Measurements from ENCODE around the gene FNBP1L.
"Not testable (repeated sequence)": the region's sequence is repeated elsewhere in the genome, so short reads cannot be mapped to it uniquely, and the experiment has no call there.

The FNBP1L gene

DNA sequence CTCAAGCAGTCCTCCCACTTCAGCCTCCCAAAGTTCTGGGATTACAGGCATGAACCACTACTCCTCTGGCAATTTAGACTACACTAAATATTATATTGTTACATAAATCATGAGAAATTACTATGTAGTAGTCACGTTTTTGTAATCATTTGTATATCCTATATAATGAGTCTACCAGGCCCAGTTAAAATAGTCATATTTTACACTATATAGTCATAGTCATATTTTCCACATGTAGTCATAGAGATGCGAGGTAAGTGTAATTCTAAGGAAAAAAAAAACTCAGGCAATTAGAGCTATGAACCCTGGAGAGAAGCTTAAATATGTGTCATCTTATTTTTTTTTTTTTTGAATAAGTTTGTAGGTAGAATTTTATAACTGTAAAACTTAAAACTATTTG, 90.0 kb downstream of the FNBP1L start:
- no peak for DNase-seq

DNA sequence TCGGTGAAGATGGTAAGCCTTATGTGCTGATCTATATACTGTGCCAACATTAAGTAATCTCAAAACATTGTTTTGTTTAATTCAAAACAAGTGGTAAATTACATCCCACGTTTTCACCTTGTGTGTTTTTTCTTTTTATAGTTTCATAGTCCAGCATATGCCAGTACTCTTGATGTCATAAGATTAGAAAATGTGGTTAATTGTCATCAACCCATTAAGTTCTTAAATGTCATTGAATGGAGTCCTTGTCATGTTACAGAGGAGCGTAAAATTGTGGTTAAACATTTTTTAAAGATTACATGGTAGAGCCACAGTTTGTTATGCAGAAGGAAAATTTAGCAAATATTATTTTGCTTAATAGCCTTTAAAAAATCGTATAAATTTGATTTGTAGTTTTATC, 93.1 kb downstream of the FNBP1L start:
- no peak for DNase-seq

DNA sequence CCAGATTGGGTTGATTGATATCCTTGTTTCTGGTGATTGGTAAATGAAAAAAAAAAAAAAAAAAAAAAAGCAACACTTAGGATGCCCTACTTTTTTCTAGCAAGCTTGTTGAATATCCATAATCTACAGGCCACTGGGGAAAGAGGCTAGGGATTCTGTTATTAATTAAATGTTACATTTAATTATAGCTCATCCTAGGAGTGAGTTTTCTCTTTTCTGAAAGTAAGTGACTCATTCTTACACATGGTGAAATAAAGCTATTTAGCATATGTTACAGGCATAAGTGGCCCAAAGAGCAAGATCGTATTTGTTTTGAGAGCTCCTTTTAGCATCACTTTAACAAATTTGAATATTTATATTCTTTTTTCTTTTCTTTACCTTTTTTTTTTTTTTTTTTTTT, 94.5 kb downstream of the FNBP1L start:
- DNase-seq = no peak

DNA sequence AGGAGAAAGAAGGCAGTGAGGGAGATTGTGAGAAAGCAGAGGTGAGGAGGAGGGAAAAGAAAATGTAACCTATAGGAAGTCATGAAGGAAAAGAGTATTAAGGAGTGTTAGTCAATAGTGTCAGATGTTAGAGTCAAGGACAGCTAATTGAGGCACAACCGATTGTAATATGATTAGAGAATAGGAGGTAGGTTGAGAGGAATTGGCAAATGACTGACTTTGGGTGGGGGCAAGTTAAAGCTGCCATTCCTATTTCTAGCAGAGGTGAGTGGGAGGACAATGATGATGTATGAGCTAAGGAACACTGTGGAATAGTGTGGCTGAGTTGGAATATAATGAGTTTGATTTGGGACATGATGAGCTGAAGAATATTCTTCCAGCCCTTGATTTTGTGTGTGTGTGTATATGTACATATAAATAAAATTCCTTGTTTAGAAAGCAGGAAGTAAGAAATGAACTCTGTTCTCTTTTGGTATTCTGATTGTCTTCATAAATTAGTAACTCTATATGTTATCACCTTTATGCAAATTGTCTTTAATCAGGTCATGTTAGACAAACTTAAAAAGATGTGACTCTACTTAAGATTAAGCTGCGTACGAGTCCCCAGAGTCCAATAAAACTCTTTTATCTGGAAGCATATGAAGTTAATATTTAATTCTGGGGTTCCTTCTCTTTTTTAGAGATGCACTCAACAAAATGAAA, 98.4 kb downstream of the FNBP1L start:
- no peak for DNase-seq

DNA sequence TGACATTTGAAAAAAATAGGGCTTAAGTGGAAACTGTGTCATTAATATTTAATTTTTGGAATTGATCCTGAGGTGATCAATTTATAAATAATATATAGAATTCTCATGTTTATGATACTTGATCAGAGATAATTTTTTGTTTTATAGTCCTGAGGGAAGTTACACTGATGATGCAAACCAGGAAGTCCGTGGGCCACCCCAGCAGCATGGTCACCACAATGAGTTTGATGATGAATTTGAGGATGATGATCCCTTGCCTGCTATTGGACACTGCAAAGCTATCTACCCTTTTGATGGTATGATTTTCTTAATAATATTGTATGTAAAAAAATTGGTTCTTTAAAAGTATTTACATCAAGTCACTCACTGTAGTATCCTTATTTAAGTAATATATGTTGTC, 101.2 kb downstream of the FNBP1L start:
- no peak for DNase-seq

GRCh38 chr1:93549811-93550210, 101.9 kb downstream of the FNBP1L start:
- no peak for DNase-seq

DNA sequence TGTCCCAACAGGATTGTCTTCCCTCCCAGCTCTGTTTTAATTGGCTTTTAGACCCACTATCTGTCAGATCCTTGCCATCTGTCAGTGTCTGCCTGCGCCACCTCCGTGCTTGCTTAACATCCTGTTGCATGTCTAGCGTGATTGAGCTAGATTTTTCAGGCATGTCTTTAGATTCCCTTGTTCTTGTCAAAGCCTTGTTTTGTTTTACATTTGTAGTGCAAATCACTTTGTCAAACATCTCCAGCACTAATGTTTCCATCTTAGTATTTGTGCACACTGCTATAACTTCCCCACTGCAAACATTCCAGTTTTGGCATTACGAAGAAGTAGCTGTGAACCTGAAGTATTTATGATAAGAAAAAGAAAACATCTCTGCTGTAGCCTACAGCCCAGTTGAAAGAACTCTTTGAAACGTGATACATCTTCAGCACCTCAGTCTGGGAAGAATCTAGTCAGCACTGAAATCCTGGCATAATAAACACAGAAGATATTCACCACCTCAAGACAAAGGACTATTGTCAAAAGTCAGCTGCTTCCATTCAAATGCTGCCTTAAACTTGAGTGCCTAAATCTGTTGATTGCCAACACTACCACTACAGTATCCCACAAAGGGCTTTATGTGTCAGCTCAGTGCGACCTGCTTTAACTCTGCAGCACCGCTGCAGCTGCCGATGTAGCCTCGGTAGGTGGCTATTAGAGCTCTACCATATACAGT, 105.0 kb downstream of the FNBP1L start:
- DNase-seq = no peak

- DNase-seq = not testable (repeated sequence)
Measured at GRCh38 chr1:93553886-93554490, 106.1 kb downstream of the FNBP1L start.

DNA sequence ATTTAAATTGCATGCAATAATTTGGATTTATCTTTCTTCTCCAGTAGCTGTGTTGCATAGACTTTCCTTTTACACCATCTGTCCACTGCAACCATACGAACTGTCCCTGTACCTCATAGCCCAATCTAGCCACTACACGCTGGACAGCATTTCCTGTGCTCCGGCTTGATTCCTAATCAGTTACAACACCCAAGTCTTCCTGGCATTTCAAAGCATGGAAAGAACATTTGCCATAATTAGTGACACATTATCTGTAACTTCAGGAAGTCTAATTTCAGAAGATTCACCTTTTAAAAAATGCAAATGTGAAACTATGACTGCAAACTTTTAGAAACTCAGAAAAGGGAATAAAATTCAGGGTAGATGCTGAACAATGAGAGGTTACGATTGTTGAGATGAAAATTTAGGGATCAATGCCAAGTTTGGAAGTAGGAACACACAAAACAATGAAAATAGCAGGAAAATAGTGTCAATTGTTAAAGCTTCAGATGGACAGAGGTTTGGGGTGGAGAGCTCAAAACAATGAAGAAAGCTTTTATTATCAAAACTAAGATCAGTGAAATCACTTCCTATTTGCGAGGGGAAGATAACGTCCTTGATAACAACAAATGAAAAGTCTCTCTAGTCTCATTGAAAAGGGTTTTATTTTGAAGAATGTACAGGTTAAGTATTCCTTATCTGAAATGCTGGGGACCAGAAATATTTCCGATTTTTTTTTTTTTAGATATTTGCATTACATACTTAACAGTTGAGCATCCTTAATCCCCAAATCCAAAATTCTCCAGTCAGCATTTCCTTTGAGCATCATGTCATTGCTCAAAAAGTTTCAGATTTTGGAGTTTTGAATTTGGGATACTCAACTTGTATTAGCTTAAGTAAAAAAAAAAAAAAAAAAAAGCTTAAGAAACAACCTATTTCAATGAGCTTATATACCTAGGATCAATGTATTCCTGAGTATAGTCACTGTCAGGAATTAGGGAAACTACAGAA, 107.3 kb downstream of the FNBP1L start:
- no peak for DNase-seq

- no peak for DNase-seq
Measured at GRCh38 chr1:93556291-93556690, 108.4 kb downstream of the FNBP1L start.

- no peak for DNase-seq
Measured at GRCh38 chr1:93559045-93559444, 111.1 kb downstream of the FNBP1L start.

- DNase-seq = no peak
Measured at GRCh38 chr1:93559695-93560094, 111.8 kb downstream of the FNBP1L start.

DNA sequence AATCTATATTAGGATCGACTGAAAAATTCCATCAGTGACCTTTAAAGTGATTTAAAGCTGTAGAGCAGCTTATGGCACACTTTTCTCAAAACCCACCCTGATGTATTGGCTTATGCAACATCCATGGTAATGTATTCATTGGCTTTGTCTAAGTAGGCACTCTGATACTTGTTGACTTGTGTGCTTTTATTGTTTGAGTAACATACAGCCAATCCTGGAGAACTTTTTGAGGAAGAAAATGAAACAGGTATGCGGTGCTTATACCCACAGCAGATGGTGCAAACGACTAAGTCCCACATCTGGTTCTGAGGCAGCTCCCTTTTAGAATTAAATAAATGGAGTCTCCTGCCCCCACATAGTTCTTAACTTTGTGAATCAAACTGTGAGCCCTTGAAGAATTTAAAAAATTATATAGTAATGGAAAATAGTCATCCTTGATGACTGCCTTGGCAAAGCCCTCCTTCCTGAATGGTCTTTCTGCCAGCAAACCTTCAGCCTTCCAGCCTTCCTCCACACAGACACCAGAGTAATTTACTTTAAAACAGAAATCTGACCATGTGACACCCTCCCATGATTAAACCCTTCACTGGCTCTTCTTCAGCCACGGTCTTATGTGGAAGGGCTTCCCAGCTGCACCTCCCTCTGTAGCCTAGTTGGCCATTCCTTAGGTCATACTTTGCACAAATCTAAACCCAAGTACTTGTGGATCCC, 117.7 kb downstream of the FNBP1L start:
- no peak for DNase-seq

DNA sequence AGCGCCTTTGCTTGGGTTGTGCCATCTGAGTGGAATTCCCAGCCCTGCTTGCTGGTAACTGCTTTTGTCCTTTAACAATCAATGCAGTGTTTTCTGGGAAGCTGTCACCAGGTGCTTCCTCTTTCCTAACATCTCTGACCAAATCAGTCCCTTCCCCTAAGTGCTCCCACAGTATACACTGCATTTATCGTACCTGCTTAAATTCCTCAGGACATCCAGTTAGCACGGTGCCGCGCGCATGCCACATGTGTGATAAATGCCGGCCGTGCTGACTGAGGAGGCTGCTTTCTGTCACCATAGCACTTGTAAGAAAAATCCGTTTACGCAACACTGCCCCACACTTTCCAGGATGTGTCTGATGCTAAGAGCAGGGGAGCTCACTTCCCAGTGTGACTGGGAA, 118.3 kb downstream of the FNBP1L start:
- DNase-seq = no peak

- no peak for DNase-seq
Measured at GRCh38 chr1:93567255-93567918, 119.5 kb downstream of the FNBP1L start.

DNA sequence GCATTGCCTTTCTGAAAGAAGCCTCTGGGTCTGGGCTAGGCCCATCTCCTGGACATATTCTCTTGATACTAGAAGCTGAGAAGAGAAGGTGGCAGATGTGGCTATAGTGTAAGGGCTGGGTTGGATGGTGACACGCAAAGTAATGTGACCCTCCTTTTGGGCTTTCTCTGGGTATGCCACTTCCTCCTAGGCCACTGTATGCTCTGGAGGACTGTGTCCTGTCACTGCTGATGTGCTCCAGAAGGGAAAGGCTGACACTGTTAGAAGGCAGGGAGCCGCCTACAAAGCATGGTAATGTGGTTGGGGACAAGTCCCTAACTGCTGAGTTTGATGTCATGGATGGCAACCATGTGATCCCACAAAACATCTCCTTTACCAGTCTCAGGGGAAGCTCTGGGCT, 121.6 kb downstream of the FNBP1L start:
- DNase-seq = no peak

GRCh38 chr1:93571623-93572310, 123.8 kb downstream of the FNBP1L start:
- DNase-seq = no peak

GRCh38 chr1:93573940-93574469, 126.1 kb downstream of the FNBP1L start:
- DNase-seq = no peak

DNA sequence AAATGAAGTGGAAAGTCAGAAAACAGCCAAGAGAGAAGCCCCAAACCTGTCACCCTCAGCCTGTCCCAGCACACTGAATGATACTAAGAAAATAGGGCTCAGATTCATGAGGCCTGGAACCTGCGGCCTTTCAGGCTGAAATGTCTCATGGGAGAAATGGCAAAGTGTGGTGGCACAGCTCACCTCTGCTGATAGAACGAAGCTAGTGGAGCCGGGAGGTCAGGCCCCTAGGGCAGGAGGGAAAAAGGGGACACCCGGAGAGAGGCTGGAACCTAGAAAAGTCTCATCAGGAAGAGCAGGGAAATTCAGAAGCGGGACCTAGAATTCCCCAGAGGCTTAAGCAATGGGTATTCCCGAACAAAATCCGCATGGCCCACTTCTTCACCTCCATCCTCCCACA, 126.6 kb downstream of the FNBP1L start:
- DNase-seq = no peak

DNA sequence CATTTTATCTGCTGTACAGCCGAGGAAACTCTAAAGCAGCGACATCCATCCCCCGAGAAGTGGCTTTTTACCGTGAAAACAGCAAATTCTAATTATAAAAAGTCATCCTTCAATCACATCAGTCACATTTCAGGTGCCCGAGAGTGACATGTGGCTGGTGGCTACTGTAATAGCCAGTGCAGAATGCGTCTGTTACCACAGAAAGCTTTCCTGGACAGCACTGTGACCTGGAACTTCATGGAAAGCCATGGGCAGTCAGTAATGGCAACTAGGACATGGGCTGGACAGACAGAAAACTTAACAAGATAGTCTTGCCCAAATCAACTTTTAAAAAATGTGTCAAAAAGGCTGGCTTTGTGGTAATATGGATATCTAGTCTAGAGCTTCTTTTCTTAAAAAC, 127.1 kb downstream of the FNBP1L start:
- DNase-seq = no peak
